HEK293 (cell line): Measurements from ENCODE around the gene ARG1.

Experiments
- CTCF ChIA-PET: fragments of 350-600 bp; formaldehyde crosslinking; extraction: SDS; loops from one replicate; lab custom pipeline; 2021; ENCODE audit warnings: antibody characterized with exemption; lab: Yijun Ruan, JAX
- POLR2A ChIA-PET: fragments of 300-600 bp; formaldehyde crosslinking; extraction: SDS; loops from one replicate; lab custom pipeline; 2020; ENCODE audit warnings: antibody characterized with exemption, inconsistent platforms; lab: Yijun Ruan, JAX
- H3K27ac ChIP-seq: fragments of 200-500 bp; sonication (Bioruptor generic); 2 replicates; pipeline ENCODE4 v1.5.1; 2014; ENCODE audit warnings: low read depth, low read length, control low read depth, inconsistent platforms; ENCODE audit errors: extremely low read depth
- H3K36me3 ChIP-seq, 2 experiments: fragments of 200-500 bp in 1 of 2; sonication (Bioruptor generic) in 1 of 2; 1 replicate in 1 of 2; 2 replicates in 1 of 2; pipeline ENCODE4 v1.5.1; 2014 to 2017; ENCODE audit warnings: inconsistent platforms in 2 of 2, low read length in 2 of 2; ENCODE audit not compliant: control insufficient read depth in 2 of 2, insufficient read depth in 1 of 2
- H3K4me1 ChIP-seq: fragments of 200-500 bp; sonication (Bioruptor generic); 2 replicates; pipeline ENCODE4 v1.5.1; 2014; ENCODE audit warnings: mild to moderate bottlenecking, low read length, inconsistent platforms; ENCODE audit not compliant: control insufficient read depth, insufficient read depth
- H3K4me3 ChIP-seq: 2 replicates; pipeline ENCODE4 v1.5.1; 2011; ENCODE audit warnings: low read depth, mild to moderate bottlenecking, control low read depth, low read length, moderate library complexity
- H3K9me3 ChIP-seq: fragments of 200-500 bp; sonication (Bioruptor generic); 2 replicates; pipeline ENCODE4 v1.5.1; 2014; ENCODE audit warnings: low read depth, low read length, inconsistent platforms; ENCODE audit not compliant: control insufficient read depth, insufficient read depth
- HOXA7 ChIP-seq: sonication (generic); formaldehyde crosslinking; IDR thresholded peaks from 2 replicates; pipeline ENCODE4 v1.8.1; 2022; ENCODE audit warnings: missing genetic modification reagents, borderline replicate concordance
- HOXD13 ChIP-seq: sonication (generic); formaldehyde crosslinking; IDR thresholded peaks from 2 replicates; pipeline ENCODE4 v1.8.0; 2022; ENCODE audit warnings: missing genetic modification reagents, borderline replicate concordance
- OVOL3 ChIP-seq: fragments of 450-650 bp; formaldehyde crosslinking; IDR thresholded peaks from 2 replicates; pipeline ENCODE4 v1.5.1; 2016; ENCODE audit warnings: missing biosample characterization, missing genetic modification characterization
- ZBTB1 ChIP-seq: fragments of 450-650 bp; formaldehyde crosslinking; IDR thresholded peaks from 2 replicates; pipeline ENCODE4 v1.5.1; 2016; ENCODE audit warnings: missing biosample characterization, missing genetic modification characterization
- ZBTB48 ChIP-seq: fragments of 450-650 bp; formaldehyde crosslinking; IDR thresholded peaks from 2 replicates; pipeline ENCODE4 v1.5.1; 2016; ENCODE audit warnings: missing biosample characterization, missing genetic modification characterization
- ZNF133 ChIP-seq: fragments of 450-650 bp; formaldehyde crosslinking; IDR thresholded peaks from 2 replicates; pipeline ENCODE4 v1.5.1; 2016; ENCODE audit warnings: missing biosample characterization, missing genetic modification characterization
- ZNF24 ChIP-seq: fragments of 450-650 bp; formaldehyde crosslinking; IDR thresholded peaks from 2 replicates; pipeline ENCODE4 v1.5.1; 2016; ENCODE audit warnings: missing biosample characterization, missing genetic modification characterization
- ZNF391 ChIP-seq: fragments of 450-650 bp; formaldehyde crosslinking; IDR thresholded peaks from 2 replicates; pipeline ENCODE4 v1.5.1; 2016; ENCODE audit warnings: low read depth, missing biosample characterization, missing genetic modification characterization, borderline replicate concordance
- ZNF416 ChIP-seq: fragments of 450-650 bp; formaldehyde crosslinking; IDR thresholded peaks from 2 replicates; pipeline ENCODE4 v1.5.1; 2016; ENCODE audit warnings: missing biosample characterization, missing genetic modification characterization
- ZNF600 ChIP-seq: fragments of 450-650 bp; formaldehyde crosslinking; IDR thresholded peaks from 2 replicates; pipeline ENCODE4 v1.5.1; 2016; ENCODE audit warnings: missing biosample characterization, missing genetic modification characterization
- ZNF623 ChIP-seq: fragments of 450-650 bp; formaldehyde crosslinking; IDR thresholded peaks from 2 replicates; pipeline ENCODE4 v1.5.1; 2016; ENCODE audit warnings: missing biosample characterization, missing genetic modification characterization
- ZNF701 ChIP-seq: fragments of 450-650 bp; formaldehyde crosslinking; IDR thresholded peaks from 2 replicates; pipeline ENCODE4 v1.5.1; 2016; ENCODE audit warnings: missing biosample characterization, missing genetic modification characterization
- ZNF791 ChIP-seq: fragments of 450-650 bp; formaldehyde crosslinking; IDR thresholded peaks from 2 replicates; pipeline ENCODE4 v1.5.1; 2016; ENCODE audit warnings: missing biosample characterization, missing genetic modification characterization
- TF ChIP-seq, protein P1 (sequence below): fragments of 450-650 bp; formaldehyde crosslinking; IDR thresholded peaks from 2 replicates; pipeline ENCODE4 v1.5.1; 2017; ENCODE audit warnings: missing biosample characterization, missing genetic modification characterization
- TF ChIP-seq, protein P2 (sequence below): fragments of 450-650 bp; formaldehyde crosslinking; IDR thresholded peaks from 2 replicates; pipeline ENCODE4 v1.5.1; 2017; ENCODE audit warnings: missing biosample characterization, missing genetic modification characterization
- TF ChIP-seq, protein P3 (sequence below): fragments of 450-650 bp; formaldehyde crosslinking; IDR thresholded peaks from 2 replicates; pipeline ENCODE4 v1.5.1; 2016; ENCODE audit warnings: missing biosample characterization, missing genetic modification characterization
- TF ChIP-seq, protein P4 (sequence below): fragments of 450-650 bp; formaldehyde crosslinking; conservative IDR thresholded peaks from 2 replicates; pipeline ENCODE4 v1.5.1; 2016; ENCODE audit warnings: low read depth, missing biosample characterization, missing genetic modification characterization
- TF ChIP-seq, protein P5 (sequence below): fragments of 450-650 bp; formaldehyde crosslinking; IDR thresholded peaks from 2 replicates; pipeline ENCODE4 v1.5.1; 2016; ENCODE audit warnings: missing biosample characterization, missing genetic modification characterization

ARG1 gene

DNA sequence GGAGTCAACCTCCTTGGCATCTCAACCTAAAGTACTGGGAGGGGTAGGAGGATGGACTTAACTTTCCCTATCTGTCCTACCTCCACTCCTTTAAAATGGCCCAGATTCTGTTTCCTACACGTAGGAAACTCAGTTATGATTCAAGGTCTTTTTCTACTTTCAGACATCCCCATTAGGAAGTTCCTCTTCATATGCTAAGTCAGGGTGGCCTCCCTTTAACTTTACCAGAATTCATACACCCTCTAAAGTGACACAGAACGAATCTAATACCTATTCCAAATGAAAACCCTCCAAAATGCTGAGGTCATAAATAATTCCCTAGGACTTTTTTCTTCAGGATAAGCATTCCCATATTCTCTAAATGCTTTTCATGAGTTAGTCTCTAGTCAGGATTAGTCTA lies 15.6 kb downstream of the ARG1 start:
- Histone ChIP-seq H3K27ac (no peak overlapping the region), H3K9me3 (no peaks in the 10 kb centered on the region), H3K36me3 (peaks cover 62 to 86% of the 10 kb centered on the region in 2 experiments), H3K4me1 (no peaks in the 10 kb centered on the region), H3K4me3 (no peak overlapping the region)
- TF ChIP-seq ZNF623 (no peak), ZBTB1 (tag by site-specific recombination) (no peak), ZNF133 (no peak), ZNF791 (no peak), ZNF701 (tag by site-specific recombination) (no peak)
- ChIA-PET POLR2A (no interaction called here), CTCF (interaction anchor here (1.6 kb wide), 1 partner anchor 39 kb away, joined by 4 read pairs; the partner anchor contains the start of gene MED23)

DNA sequence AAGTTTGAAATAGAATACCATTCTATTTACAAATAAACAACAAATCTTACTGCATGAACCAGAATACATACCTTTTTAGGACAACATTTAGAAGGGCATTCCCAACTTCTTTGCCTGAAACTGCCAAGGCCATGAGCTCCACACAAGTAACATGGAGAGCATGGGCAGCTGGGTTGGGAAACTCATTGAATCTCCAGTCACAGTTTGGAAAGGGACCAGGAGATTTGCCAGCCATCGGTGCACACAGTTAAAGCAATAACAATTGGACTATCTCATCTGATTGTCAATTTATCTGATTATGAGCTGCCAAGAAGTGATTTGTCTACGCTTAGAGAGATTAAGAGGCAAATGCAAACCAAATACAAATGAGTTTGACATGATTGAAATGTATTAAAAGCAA lies 19.9 kb downstream of the ARG1 start:
- TF ChIP-seq OVOL3 (tag by site-specific recombination), result no peak
- no peak for TF ChIP-seq ZNF416 (tag by site-specific recombination)
- no peak for TF ChIP-seq ZBTB48
- TF ChIP-seq HOXA7 (CRISPR knock-in tag), result no peak
- TF ChIP-seq HOXD13 (CRISPR knock-in tag), result no peak
- TF ChIP-seq, protein P1, sequence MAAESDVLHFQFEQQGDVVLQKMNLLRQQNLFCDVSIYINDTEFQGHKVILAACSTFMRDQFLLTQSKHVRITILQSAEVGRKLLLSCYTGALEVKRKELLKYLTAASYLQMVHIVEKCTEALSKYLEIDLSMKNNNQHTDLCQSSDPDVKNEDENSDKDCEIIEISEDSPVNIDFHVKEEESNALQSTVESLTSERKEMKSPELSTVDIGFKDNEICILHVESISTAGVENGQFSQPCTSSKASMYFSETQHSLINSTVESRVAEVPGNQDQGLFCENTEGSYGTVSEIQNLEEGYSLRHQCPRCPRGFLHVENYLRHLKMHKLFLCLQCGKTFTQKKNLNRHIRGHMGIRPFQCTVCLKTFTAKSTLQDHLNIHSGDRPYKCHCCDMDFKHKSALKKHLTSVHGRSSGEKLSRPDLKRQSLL, result no peak
- TF ChIP-seq ZNF391 (tag by site-specific recombination), result no peak
- TF ChIP-seq ZNF24 (tag by site-specific recombination), result no peak
- TF ChIP-seq ZNF600 (tag by site-specific recombination), result no peak
- TF ChIP-seq, protein P2, sequence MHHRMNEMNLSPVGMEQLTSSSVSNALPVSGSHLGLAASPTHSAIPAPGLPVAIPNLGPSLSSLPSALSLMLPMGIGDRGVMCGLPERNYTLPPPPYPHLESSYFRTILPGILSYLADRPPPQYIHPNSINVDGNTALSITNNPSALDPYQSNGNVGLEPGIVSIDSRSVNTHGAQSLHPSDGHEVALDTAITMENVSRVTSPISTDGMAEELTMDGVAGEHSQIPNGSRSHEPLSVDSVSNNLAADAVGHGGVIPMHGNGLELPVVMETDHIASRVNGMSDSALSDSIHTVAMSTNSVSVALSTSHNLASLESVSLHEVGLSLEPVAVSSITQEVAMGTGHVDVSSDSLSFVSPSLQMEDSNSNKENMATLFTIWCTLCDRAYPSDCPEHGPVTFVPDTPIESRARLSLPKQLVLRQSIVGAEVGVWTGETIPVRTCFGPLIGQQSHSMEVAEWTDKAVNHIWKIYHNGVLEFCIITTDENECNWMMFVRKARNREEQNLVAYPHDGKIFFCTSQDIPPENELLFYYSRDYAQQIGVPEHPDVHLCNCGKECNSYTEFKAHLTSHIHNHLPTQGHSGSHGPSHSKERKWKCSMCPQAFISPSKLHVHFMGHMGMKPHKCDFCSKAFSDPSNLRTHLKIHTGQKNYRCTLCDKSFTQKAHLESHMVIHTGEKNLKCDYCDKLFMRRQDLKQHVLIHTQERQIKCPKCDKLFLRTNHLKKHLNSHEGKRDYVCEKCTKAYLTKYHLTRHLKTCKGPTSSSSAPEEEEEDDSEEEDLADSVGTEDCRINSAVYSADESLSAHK (tag by site-specific recombination), result no peak
- Histone ChIP-seq H3K4me3 (no peak overlapping the region), H3K9me3 (no peaks in the 10 kb centered on the region), H3K36me3 (peaks cover 69 to 90% of the 10 kb centered on the region in 2 experiments), H3K4me1 (no peaks in the 10 kb centered on the region), H3K27ac (no peak overlapping the region)
- CTCF ChIA-PET, result interaction anchor here (2.7 kb wide), 1 partner anchor 35 kb away, joined by 21 read pairs; the partner anchor contains the start of gene MED23
- POLR2A ChIA-PET, result no interaction called here

DNA sequence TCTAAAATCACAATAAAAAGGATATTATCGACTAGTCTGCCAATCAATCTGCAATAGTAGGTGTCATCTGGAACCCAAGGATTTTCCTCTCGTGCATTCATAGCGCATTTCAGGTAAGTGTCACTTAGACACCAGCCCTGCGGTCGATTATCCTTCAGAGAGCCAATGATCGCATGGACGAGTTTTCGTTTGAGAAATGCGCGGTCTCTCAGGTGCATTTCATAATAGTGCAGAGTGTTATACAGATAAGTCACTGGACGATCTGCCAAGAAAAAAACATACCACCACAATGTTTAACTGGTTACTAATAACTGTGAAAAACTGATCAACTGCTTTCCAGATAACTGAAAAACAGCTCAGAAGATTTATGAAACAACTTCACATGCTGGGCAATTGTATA lies 21.0 kb downstream of the ARG1 start:
- CTCF ChIA-PET, result interaction anchor here (0.6 to 0.8 kb wide), 2 partner anchors 558 to 691 kb away, joined by 3 read pairs; no protein-coding TSS in a partner anchor
- TF ChIP-seq, protein P3, sequence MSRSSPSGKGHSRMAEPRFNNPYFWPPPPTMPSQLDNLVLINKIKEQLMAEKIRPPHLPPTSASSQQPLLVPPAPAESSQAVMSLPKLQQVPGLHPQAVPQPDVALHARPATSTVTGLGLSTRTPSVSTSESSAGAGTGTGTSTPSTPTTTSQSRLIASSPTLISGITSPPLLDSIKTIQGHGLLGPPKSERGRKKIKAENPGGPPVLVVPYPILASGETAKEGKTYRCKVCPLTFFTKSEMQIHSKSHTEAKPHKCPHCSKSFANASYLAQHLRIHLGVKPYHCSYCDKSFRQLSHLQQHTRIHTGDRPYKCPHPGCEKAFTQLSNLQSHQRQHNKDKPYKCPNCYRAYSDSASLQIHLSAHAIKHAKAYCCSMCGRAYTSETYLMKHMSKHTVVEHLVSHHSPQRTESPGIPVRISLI (tag by site-specific recombination), result no peak
- TF ChIP-seq, protein P4, sequence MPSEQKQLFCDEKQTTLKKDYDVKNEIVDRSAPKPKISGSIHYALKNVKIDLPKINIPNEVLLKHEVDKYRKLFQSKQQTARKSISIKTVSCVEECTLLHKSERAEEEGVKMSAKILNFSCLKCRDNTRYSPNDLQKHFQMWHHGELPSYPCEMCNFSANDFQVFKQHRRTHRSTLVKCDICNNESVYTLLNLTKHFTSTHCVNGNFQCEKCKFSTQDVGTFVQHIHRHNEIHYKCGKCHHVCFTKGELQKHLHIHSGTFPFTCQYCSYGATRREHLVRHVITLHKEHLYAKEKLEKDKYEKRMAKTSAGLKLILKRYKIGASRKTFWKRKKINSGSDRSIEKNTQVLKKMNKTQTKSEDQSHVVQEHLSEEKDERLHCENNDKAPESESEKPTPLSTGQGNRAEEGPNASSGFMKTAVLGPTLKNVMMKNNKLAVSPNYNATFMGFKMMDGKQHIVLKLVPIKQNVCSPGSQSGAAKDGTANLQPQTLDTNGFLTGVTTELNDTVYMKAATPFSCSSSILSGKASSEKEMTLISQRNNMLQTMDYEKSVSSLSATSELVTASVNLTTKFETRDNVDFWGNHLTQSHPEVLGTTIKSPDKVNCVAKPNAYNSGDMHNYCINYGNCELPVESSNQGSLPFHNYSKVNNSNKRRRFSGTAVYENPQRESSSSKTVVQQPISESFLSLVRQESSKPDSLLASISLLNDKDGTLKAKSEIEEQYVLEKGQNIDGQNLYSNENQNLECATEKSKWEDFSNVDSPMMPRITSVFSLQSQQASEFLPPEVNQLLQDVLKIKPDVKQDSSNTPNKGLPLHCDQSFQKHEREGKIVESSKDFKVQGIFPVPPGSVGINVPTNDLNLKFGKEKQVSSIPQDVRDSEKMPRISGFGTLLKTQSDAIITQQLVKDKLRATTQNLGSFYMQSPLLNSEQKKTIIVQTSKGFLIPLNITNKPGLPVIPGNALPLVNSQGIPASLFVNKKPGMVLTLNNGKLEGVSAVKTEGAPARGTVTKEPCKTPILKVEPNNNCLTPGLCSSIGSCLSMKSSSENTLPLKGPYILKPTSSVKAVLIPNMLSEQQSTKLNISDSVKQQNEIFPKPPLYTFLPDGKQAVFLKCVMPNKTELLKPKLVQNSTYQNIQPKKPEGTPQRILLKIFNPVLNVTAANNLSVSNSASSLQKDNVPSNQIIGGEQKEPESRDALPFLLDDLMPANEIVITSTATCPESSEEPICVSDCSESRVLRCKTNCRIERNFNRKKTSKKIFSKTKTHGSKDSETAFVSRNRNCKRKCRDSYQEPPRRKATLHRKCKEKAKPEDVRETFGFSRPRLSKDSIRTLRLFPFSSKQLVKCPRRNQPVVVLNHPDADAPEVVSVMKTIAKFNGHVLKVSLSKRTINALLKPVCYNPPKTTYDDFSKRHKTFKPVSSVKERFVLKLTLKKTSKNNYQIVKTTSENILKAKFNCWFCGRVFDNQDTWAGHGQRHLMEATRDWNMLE (tag by site-specific recombination), result no peak
- TF ChIP-seq, protein P5, sequence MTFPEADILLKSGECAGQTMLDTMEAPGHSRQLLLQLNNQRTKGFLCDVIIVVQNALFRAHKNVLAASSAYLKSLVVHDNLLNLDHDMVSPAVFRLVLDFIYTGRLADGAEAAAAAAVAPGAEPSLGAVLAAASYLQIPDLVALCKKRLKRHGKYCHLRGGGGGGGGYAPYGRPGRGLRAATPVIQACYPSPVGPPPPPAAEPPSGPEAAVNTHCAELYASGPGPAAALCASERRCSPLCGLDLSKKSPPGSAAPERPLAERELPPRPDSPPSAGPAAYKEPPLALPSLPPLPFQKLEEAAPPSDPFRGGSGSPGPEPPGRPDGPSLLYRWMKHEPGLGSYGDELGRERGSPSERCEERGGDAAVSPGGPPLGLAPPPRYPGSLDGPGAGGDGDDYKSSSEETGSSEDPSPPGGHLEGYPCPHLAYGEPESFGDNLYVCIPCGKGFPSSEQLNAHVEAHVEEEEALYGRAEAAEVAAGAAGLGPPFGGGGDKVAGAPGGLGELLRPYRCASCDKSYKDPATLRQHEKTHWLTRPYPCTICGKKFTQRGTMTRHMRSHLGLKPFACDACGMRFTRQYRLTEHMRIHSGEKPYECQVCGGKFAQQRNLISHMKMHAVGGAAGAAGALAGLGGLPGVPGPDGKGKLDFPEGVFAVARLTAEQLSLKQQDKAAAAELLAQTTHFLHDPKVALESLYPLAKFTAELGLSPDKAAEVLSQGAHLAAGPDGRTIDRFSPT (tag by site-specific recombination), result no peak
- TF ChIP-seq, all 188 proteins: peak for 0
- no peak overlapping the region for H3K4me3 ChIP-seq
- POLR2A ChIA-PET, result no interaction called here
- H3K27ac ChIP-seq, result no peak overlapping the region
- H3K4me1 ChIP-seq, result no peaks in the 10 kb centered on the region
- peaks cover 73 to 90% of the 10 kb centered on the region in 2 experiments for H3K36me3 ChIP-seq
- no peaks in the 10 kb centered on the region for H3K9me3 ChIP-seq
